Liver (tissue), 9 donors: Measurements from ENCODE around the gene P2RY12. TPM values are rescaled to one million over a fixed set of nuclear protein-coding genes. Genes with fewer than 3 reads are reported as not detected.

Source experiments
- DNase-seq: peaks from one replicate; pipeline ENCODE4 v3.0.0-alpha.2; 2017; ENCODE audit warnings: low spot score
- H3K27ac ChIP-seq, 2 donors: one replicate each; pipeline ENCODE4 v1.7.0; 2013; ENCODE audit warnings: inconsistent platforms in 2 of 2, low read length in 2 of 2, control low read depth in 1 of 2, low read depth in 1 of 2, mild to moderate bottlenecking in 1 of 2
- H3K27me3 ChIP-seq, 4 donors: one replicate each; pipeline versions ENCODE4 v1.6.1 to v1.7.0; 2013; ENCODE audit warnings: low read length in 3 of 4, inconsistent platforms in 1 of 4, mild to moderate bottlenecking in 1 of 4, moderate library complexity in 1 of 4; ENCODE audit not compliant: control insufficient read depth in 4 of 4, insufficient read depth in 4 of 4
- H3K36me3 ChIP-seq, 4 donors: one replicate each; pipeline versions ENCODE4 v1.6.1 to v1.7.0; 2013; ENCODE audit warnings: low read length in 3 of 4, mild to moderate bottlenecking in 3 of 4, low read depth in 1 of 4, moderate library complexity in 1 of 4; ENCODE audit not compliant: control insufficient read depth in 4 of 4, insufficient read depth in 3 of 4
- H3K4me1 ChIP-seq, 4 donors: one replicate each; pipeline versions ENCODE4 v1.6.1 to v1.7.0; 2013; ENCODE audit warnings: low read length in 3 of 4, mild to moderate bottlenecking in 3 of 4, moderate library complexity in 1 of 4; ENCODE audit not compliant: control insufficient read depth in 4 of 4, insufficient read depth in 4 of 4
- H3K4me3 ChIP-seq, 3 donors: one replicate each; pipeline versions ENCODE4 v1.6.1 to v1.7.0; 2013; ENCODE audit warnings: low read length in 3 of 3, control low read depth in 1 of 3, low read depth in 1 of 3, mild to moderate bottlenecking in 1 of 3
- H3K9ac ChIP-seq, 2 donors: one replicate each; pipeline ENCODE4 v1.7.0; 2013; ENCODE audit warnings: low read length in 2 of 2, mild to moderate bottlenecking in 2 of 2, moderate library complexity in 2 of 2, control low read depth in 1 of 2, low read depth in 1 of 2
- H3K9me3 ChIP-seq, 4 donors: one replicate each; pipeline versions ENCODE4 v1.6.1 to v1.7.0; 2013; ENCODE audit warnings: low read length in 3 of 4; ENCODE audit not compliant: control insufficient read depth in 4 of 4
- ATF3 ChIP-seq: IDR thresholded peaks from 2 replicates; pipeline ENCODE4 v1.6.1; 2016; ENCODE audit warnings: antibody characterized with exemption
- CTCF ChIP-seq: fragments of 150-350 bp; IDR thresholded peaks from 2 replicates; pipeline ENCODE4 v1.5.1; 2017; ENCODE audit warnings: improper control_type of control experiment, low read depth, low read length; ENCODE audit not compliant: missing input control
- EGR1 ChIP-seq, 2 donors: IDR thresholded peaks; 2 replicates each; pipeline ENCODE4 v1.6.1; 2016 to 2018; ENCODE audit warnings: antibody characterized with exemption in 2 of 2, low read depth in 2 of 2
- FOXA1 ChIP-seq: IDR thresholded peaks from 2 replicates; pipeline ENCODE4 v1.6.1; 2016; ENCODE audit warnings: antibody characterized with exemption
- FOXA2 ChIP-seq: IDR thresholded peaks from 2 replicates; pipeline ENCODE4 v1.6.1; 2016; ENCODE audit warnings: antibody characterized with exemption
- GABPA ChIP-seq, 2 donors: IDR thresholded peaks in 1 of 2; conservative IDR thresholded peaks in 1 of 2; 2 replicates each; pipeline ENCODE4 v1.6.1; 2016; ENCODE audit warnings: antibody characterized with exemption in 2 of 2, mild to moderate bottlenecking in 1 of 2, moderate library complexity in 1 of 2
- HNF4A ChIP-seq, 2 donors: conservative IDR thresholded peaks; 2 replicates each; pipeline ENCODE4 v1.6.1; 2016; ENCODE audit warnings: antibody characterized with exemption in 2 of 2, mild to moderate bottlenecking in 2 of 2
- HNF4G ChIP-seq: IDR thresholded peaks from 2 replicates; pipeline ENCODE4 v1.6.1; 2016; ENCODE audit warnings: antibody characterized with exemption
- JUND ChIP-seq, 2 donors: IDR thresholded peaks; 2 replicates each; pipeline ENCODE4 v1.6.1; 2016; ENCODE audit warnings: antibody characterized with exemption in 2 of 2
- MAX ChIP-seq: IDR thresholded peaks from 2 replicates; pipeline ENCODE4 v1.6.1; 2016; ENCODE audit warnings: antibody characterized with exemption
- RAD21 ChIP-seq, 2 donors: IDR thresholded peaks; 2 replicates each; pipeline ENCODE4 v1.6.1; 2016; ENCODE audit warnings: antibody characterized with exemption in 2 of 2, mild to moderate bottlenecking in 2 of 2
- REST ChIP-seq: IDR thresholded peaks from 2 replicates; pipeline ENCODE4 v1.6.1; 2016; ENCODE audit warnings: antibody characterized with exemption, mild to moderate bottlenecking
- SP1 ChIP-seq: IDR thresholded peaks from 2 replicates; pipeline ENCODE4 v1.6.1; 2018; ENCODE audit warnings: antibody characterized with exemption, mild to moderate bottlenecking
- TAF1 ChIP-seq: conservative IDR thresholded peaks from 2 replicates; pipeline ENCODE4 v1.6.1; 2016; ENCODE audit warnings: antibody characterized with exemption, mild to moderate bottlenecking
- YY1 ChIP-seq: IDR thresholded peaks from 2 replicates; pipeline ENCODE4 v1.6.1; 2016; ENCODE audit warnings: antibody characterized with exemption, mild to moderate bottlenecking
- ZBTB33 ChIP-seq: IDR thresholded peaks from 2 replicates; pipeline ENCODE4 v1.6.1; 2016; ENCODE audit warnings: antibody characterized with exemption
- WGBS: extraction: QIAGEN DNeasy Blood & Tissue Kit; methylation state at CpG from one replicate; pipeline ENCODE4 v1.1.7; 2013; 5-methylcytosine and 5-hydroxymethylcytosine counted together
- polyA plus RNA-seq, 2 donors: library from polyadenylated mRNA; stranded (reverse) in 1 of 2; unstranded in 1 of 2; fragments of 200-250 nt in 1 of 2; fragments of >200 nt in 1 of 2; fragmentation: Nextera tagmentation in 1 of 2; extraction: Ambion mirVana in 1 of 2; gene quantifications; one replicate each; pipeline versions ENCODE4 v1.2.1 to v1.2.3, GENCODE V29; 2013 to 2015
- total RNA-seq, 2 donors: library from RNA; depleted of rRNA; stranded (reverse); fragments of >200 nt; gene quantifications; one replicate each; pipeline ENCODE4 v1.2.3, GENCODE V29; 2014
- donor health status: healthy.
- donor health status: healthy.
- donor health status: healthy.
- donor health status: healthy.
- donor health status: healthy.

Gene P2RY12
- total and polyA plus RNA-seq, 4 donors: 0.43 to 2.8 (median 1.6) TPM

- H3K27ac ChIP-seq: no peak overlapping the region
- 92% methylated on average over 5 of the region's 5 CpGs for WGBS
- no peak overlapping the region for H3K4me3 ChIP-seq
Observed at GRCh38 chr3:151382671-151383070, 1.9 kb downstream of the P2RY12 start.

More at GRCh38 chr3:151382671-151383070, 1.9 kb downstream of the P2RY12 start:
- no peak overlapping the region for H3K9ac ChIP-seq
- no peaks in the 10 kb centered on the region for H3K9me3 ChIP-seq
- H3K36me3 ChIP-seq: no peaks in the 10 kb centered on the region
- no peak for DNase-seq
- TF ChIP-seq YY1: no peak
- TF ChIP-seq CTCF: no peak
- TF ChIP-seq EGR1 (IDR thresholded peaks at IDR 0.05; ENCODE audit: low read depth in 2 of 2): no peak
- TF ChIP-seq RAD21 (IDR thresholded peaks at IDR 0.05): no peak
- TF ChIP-seq GABPA (IDR thresholded peaks at IDR 0.05 in 1 of 2, conservative IDR thresholded peaks at IDR 0.05 in 1 of 2): no peak
- no peak for TF ChIP-seq ZBTB33
- no peak for TF ChIP-seq MAX
- TF ChIP-seq FOXA1: no peak
- no peak for TF ChIP-seq FOXA2
- TF ChIP-seq HNF4A (conservative IDR thresholded peaks at IDR 0.05): no peak
- TF ChIP-seq ATF3: no peak
- no peak for TF ChIP-seq TAF1
- no peak for TF ChIP-seq REST
- TF ChIP-seq HNF4G: no peak
- TF ChIP-seq SP1: no peak
- TF ChIP-seq JUND (IDR thresholded peaks at IDR 0.05): no peak
- H3K4me1 ChIP-seq: peaks cover 0 to 6% (median 3%) of the 10 kb centered on the region in 4 donors
- no peaks in the 10 kb centered on the region for H3K27me3 ChIP-seq
